GM12878 (cell line): ENCODE results near the gene LAMA2.

Experiments
- ATF2 ChIP-seq: IDR thresholded peaks from 2 replicates; pipeline ENCODE4 v1.6.1; 2012; ENCODE audit warnings: low read length, inconsistent platforms
- CBFB ChIP-seq: IDR thresholded peaks from 2 replicates; pipeline ENCODE4 v1.6.1; 2016; ENCODE audit warnings: antibody characterized with exemption, low read depth
- CEBPB ChIP-seq, 2 experiments: fragments of 150-350 bp in 1 of 2; IDR thresholded peaks; 2 replicates each; pipeline ENCODE4 v1.6.1; 2012 to 2014; ENCODE audit warnings: low read depth in 2 of 2, low read length in 2 of 2, borderline replicate concordance in 1 of 2, inconsistent platforms in 1 of 2
- CTCF ChIP-seq, 3 experiments: IDR thresholded peaks in 2 of 3; conservative IDR thresholded peaks in 1 of 3; 2 replicates each; pipeline ENCODE4 v1.5.1; 2011; ENCODE audit warnings: low read depth in 3 of 3, low read length in 3 of 3, mild to moderate bottlenecking in 3 of 3, control low read depth in 2 of 3, moderate library complexity in 2 of 3, inconsistent platforms in 1 of 3, mixed read lengths in 1 of 3; ENCODE audit not compliant: control insufficient read depth in 2 of 3, insufficient read depth in 1 of 3; ENCODE audit errors: extremely low read depth in 1 of 3
- KDM1A ChIP-seq: fragments of 200-600 bp; sonication (generic); IDR thresholded peaks from 2 replicates; pipeline ENCODE4 v1.6.1; 2016; ENCODE audit warnings: borderline replicate concordance
- POLR2A ChIP-seq: IDR thresholded peaks from 2 replicates; pipeline ENCODE4 v1.6.1; 2011; ENCODE audit warnings: low read depth, mild to moderate bottlenecking, low read length

DNA sequence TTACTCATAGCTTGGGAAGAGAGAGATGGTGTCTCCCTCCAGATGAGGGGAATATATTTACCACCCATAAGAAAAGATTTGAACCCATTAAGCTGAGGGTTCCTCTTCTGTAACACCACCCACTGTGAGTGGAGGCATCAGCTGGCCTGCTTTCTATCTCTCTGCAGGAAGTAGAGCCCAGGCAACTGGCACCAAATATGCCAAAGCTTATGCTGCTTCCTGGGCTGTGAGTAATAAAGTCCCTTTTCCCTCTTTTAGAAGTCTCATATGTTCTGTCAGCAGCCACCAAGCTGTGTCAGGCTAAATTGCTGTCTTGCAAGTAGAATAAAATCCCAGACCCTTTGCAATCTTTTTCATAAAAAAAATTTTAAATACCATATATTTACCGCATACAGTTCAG lies 241.4 kb downstream of the LAMA2 start:
- TF ChIP-seq CEBPB (IDR thresholded peaks at IDR 0.05; ENCODE audit: borderline replicate concordance in 1 of 2, low read depth in 2 of 2, low read length in 2 of 2) (no peak), KDM1A (no peak), CBFB (no peak), CTCF (IDR thresholded peaks at IDR 0.05 in 2 of 3, conservative IDR thresholded peaks at IDR 0.05 in 1 of 3; ENCODE audit: control insufficient read depth in 2 of 3, extremely low read depth in 1 of 3, insufficient read depth in 1 of 3, low read depth in 3 of 3, low read length in 3 of 3) (no peak), POLR2A (no peak), ATF2 (no peak)
